GM12878 (cell line): Measurements from ENCODE around the gene PTPN13.

Source experiments
- CHD2 ChIP-seq: IDR thresholded peaks from 2 replicates; pipeline ENCODE4 v1.6.1; 2011; ENCODE audit warnings: low read depth, low read length, improper control_type of control experiment, borderline replicate concordance
- CHD4 ChIP-seq: fragments of 200-600 bp; sonication (generic); IDR thresholded peaks from 2 replicates; pipeline ENCODE4 v1.6.1; 2016; ENCODE audit warnings: mild to moderate bottlenecking
- EGR1 ChIP-seq, 2 experiments: IDR thresholded peaks; 1 replicate in 1 of 2; 2 replicates in 1 of 2; pipeline ENCODE4 v1.6.1; 2011 to 2012; ENCODE audit warnings: low read depth in 2 of 2, low read length in 2 of 2, borderline replicate concordance in 1 of 2, mild to moderate bottlenecking in 1 of 2, moderate library complexity in 1 of 2
- FOXK2 ChIP-seq: fragments of 450-650 bp; IDR thresholded peaks from 2 replicates; pipeline ENCODE4 v1.6.1; 2017; ENCODE audit warnings: mild to moderate bottlenecking, moderate library complexity
- TF ChIP-seq, protein P1 (sequence below): IDR thresholded peaks from 2 replicates; pipeline ENCODE4 v1.6.1; 2011; ENCODE audit warnings: borderline replicate concordance, low read depth, mild to moderate bottlenecking, moderate library complexity, low read length; ENCODE audit not compliant: insufficient read depth, poor library complexity, severe bottlenecking

DNA sequence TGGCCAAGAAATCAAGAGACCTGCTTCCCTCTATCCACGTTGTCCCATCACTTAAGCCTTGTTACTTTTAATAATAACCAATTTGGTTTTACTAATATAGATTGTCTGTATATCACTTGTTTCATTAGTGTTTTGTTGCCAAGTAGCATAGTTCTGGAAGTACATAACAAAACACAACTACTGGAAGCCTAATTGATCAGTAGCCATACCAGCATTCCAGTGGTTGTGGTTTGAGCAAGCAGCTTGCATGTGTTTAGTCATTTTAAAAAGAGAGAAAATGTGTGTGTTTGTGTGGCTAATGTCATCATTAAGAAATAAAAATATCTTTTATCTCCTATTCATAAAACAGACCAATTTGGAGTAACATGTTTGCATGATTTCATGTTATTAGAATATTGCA is 70.8 kb downstream of the PTPN13 start:
- TF ChIP-seq, protein P1, sequence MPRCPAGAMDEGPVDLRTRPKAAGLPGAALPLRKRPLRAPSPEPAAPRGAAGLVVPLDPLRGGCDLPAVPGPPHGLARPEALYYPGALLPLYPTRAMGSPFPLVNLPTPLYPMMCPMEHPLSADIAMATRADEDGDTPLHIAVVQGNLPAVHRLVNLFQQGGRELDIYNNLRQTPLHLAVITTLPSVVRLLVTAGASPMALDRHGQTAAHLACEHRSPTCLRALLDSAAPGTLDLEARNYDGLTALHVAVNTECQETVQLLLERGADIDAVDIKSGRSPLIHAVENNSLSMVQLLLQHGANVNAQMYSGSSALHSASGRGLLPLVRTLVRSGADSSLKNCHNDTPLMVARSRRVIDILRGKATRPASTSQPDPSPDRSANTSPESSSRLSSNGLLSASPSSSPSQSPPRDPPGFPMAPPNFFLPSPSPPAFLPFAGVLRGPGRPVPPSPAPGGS = no peak
- TF ChIP-seq CHD2 = no peak
- TF ChIP-seq FOXK2 = no peak
- TF ChIP-seq CHD4 = no peak
- no peak for TF ChIP-seq EGR1 (IDR thresholded peaks at IDR 0.05; ENCODE audit: borderline replicate concordance in 1 of 2, low read depth in 2 of 2, low read length in 2 of 2)
